ENCODE data around the gene DPYD.

DNA sequence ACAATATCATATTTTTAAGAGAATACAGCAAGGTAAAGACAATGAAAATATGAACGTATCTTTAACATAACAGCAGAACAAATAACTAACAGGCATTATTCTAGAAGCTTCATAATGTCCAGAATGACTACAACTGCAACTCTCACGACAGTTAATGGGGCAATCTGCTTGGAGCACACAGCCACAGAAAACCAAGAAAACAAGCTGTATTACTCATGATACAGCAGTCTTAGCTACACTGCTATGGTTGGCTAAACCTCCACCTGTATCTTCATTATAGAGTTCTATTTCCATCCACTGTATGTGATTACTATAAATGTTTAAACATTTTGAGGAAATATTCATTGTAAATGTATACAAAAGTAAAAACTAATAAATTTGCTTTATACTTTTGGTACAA lies 139.9 kb downstream of the DPYD start:
- TF ChIP-seq, protein P1, sequence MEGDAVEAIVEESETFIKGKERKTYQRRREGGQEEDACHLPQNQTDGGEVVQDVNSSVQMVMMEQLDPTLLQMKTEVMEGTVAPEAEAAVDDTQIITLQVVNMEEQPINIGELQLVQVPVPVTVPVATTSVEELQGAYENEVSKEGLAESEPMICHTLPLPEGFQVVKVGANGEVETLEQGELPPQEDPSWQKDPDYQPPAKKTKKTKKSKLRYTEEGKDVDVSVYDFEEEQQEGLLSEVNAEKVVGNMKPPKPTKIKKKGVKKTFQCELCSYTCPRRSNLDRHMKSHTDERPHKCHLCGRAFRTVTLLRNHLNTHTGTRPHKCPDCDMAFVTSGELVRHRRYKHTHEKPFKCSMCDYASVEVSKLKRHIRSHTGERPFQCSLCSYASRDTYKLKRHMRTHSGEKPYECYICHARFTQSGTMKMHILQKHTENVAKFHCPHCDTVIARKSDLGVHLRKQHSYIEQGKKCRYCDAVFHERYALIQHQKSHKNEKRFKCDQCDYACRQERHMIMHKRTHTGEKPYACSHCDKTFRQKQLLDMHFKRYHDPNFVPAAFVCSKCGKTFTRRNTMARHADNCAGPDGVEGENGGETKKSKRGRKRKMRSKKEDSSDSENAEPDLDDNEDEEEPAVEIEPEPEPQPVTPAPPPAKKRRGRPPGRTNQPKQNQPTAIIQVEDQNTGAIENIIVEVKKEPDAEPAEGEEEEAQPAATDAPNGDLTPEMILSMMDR (IDR thresholded peaks at IDR 0.05; ENCODE audit: insufficient read depth, low read depth, low read length) = no peak
- no peak for TF ChIP-seq EZH2 (IDR thresholded peaks at IDR 0.05; ENCODE audit: insufficient read depth, low read length)

All from astrocyte (in vitro differentiated cells and primary cell).